GM12878 (cell line): ENCODE measurements around the gene ZNF619.

Experiments used
- EZH2 ChIP-seq: IDR thresholded peaks from 2 replicates; pipeline ENCODE4 v1.6.1; 2012; ENCODE audit warnings: low read depth, mild to moderate bottlenecking, control low read depth, inconsistent platforms, low read length, borderline replicate concordance; ENCODE audit not compliant: control insufficient read depth
- HCFC1 ChIP-seq: fragments of 150-350 bp; IDR thresholded peaks from 2 replicates; pipeline ENCODE4 v1.6.1; 2014; ENCODE audit warnings: low read length
- NRF1 ChIP-seq: conservative IDR thresholded peaks from 2 replicates; pipeline ENCODE4 v1.6.1; 2011; ENCODE audit warnings: mild to moderate bottlenecking, low read depth, low read length, improper control_type of control experiment
- POLR2A ChIP-seq: IDR thresholded peaks from 2 replicates; pipeline ENCODE4 v1.6.1; 2011; ENCODE audit warnings: low read depth, mild to moderate bottlenecking, low read length
- POLR2AphosphoS5 ChIP-seq: IDR thresholded peaks from 2 replicates; pipeline ENCODE4 v1.6.1; 2011; ENCODE audit warnings: mild to moderate bottlenecking, low read length, inconsistent platforms
- RAD51 ChIP-seq: fragments of 450-650 bp; IDR thresholded peaks from 2 replicates; pipeline ENCODE4 v1.6.1; 2016; ENCODE audit warnings: moderate library complexity, mild to moderate bottlenecking, inconsistent platforms
- YY1 ChIP-seq: IDR thresholded peaks from 2 replicates; pipeline ENCODE4 v1.6.1; 2011; ENCODE audit warnings: low read depth, mild to moderate bottlenecking, low read length
- ZSCAN29 ChIP-seq: fragments of 450-650 bp; IDR thresholded peaks from 2 replicates; pipeline ENCODE4 v1.6.1; 2017; ENCODE audit warnings: mild to moderate bottlenecking, moderate library complexity
- TF ChIP-seq, protein P1 (sequence below), 3 experiments: IDR thresholded peaks in 2 of 3; conservative IDR thresholded peaks in 1 of 3; 2 replicates each; pipeline ENCODE4 v1.5.1; 2011; ENCODE audit warnings: low read depth in 3 of 3, low read length in 3 of 3, mild to moderate bottlenecking in 3 of 3, control low read depth in 2 of 3, moderate library complexity in 2 of 3, inconsistent platforms in 1 of 3, mixed read lengths in 1 of 3; ENCODE audit not compliant: control insufficient read depth in 2 of 3, insufficient read depth in 1 of 3; ENCODE audit errors: extremely low read depth in 1 of 3
- TF ChIP-seq, protein P2 (sequence below): fragments of 450-650 bp; formaldehyde crosslinking; IDR thresholded peaks from 2 replicates; pipeline ENCODE4 v1.5.0; 2022; ENCODE audit warnings: mild to moderate bottlenecking, missing genetic modification characterization
- TF ChIP-seq, protein P3 (sequence below): IDR thresholded peaks from 2 replicates; pipeline ENCODE4 v1.6.1; 2012; ENCODE audit warnings: low read depth, low read length, improper control_type of control experiment
- TF ChIP-seq, protein P4 (sequence below): IDR thresholded peaks from 2 replicates; pipeline ENCODE4 v1.6.1; 2012; ENCODE audit warnings: mild to moderate bottlenecking, low read depth, low read length

DNA sequence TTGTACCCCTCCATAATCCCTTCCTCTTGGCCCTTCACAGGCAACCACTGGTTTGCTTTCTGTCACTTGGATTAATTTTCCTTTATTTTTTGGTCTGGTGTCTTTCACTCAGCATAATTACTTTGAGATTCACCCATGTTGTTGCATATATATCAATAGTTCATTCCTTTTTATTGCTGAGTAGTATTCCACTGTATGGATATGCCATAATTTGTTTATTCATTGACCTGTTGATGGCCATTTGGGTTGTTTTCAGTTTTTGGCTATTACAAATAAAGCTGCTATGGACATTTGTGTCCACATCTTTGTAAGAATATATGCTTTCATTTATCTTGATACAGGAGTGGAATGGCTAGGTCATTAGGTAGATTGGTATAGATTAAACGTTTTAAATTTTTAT is 41.9 kb downstream of the ZNF619 start:
- TF ChIP-seq, protein P1, sequence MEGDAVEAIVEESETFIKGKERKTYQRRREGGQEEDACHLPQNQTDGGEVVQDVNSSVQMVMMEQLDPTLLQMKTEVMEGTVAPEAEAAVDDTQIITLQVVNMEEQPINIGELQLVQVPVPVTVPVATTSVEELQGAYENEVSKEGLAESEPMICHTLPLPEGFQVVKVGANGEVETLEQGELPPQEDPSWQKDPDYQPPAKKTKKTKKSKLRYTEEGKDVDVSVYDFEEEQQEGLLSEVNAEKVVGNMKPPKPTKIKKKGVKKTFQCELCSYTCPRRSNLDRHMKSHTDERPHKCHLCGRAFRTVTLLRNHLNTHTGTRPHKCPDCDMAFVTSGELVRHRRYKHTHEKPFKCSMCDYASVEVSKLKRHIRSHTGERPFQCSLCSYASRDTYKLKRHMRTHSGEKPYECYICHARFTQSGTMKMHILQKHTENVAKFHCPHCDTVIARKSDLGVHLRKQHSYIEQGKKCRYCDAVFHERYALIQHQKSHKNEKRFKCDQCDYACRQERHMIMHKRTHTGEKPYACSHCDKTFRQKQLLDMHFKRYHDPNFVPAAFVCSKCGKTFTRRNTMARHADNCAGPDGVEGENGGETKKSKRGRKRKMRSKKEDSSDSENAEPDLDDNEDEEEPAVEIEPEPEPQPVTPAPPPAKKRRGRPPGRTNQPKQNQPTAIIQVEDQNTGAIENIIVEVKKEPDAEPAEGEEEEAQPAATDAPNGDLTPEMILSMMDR (IDR thresholded peaks at IDR 0.05 in 2 of 3, conservative IDR thresholded peaks at IDR 0.05 in 1 of 3; ENCODE audit: control insufficient read depth in 2 of 3, extremely low read depth in 1 of 3, insufficient read depth in 1 of 3, low read depth in 3 of 3, low read length in 3 of 3): no peak
- TF ChIP-seq YY1 (no peak), POLR2AphosphoS5 (no peak), ZSCAN29 (no peak), HCFC1 (no peak), EZH2 (no peak), POLR2A (no peak), RAD51 (no peak), NRF1 (no peak)
- TF ChIP-seq, protein P2, sequence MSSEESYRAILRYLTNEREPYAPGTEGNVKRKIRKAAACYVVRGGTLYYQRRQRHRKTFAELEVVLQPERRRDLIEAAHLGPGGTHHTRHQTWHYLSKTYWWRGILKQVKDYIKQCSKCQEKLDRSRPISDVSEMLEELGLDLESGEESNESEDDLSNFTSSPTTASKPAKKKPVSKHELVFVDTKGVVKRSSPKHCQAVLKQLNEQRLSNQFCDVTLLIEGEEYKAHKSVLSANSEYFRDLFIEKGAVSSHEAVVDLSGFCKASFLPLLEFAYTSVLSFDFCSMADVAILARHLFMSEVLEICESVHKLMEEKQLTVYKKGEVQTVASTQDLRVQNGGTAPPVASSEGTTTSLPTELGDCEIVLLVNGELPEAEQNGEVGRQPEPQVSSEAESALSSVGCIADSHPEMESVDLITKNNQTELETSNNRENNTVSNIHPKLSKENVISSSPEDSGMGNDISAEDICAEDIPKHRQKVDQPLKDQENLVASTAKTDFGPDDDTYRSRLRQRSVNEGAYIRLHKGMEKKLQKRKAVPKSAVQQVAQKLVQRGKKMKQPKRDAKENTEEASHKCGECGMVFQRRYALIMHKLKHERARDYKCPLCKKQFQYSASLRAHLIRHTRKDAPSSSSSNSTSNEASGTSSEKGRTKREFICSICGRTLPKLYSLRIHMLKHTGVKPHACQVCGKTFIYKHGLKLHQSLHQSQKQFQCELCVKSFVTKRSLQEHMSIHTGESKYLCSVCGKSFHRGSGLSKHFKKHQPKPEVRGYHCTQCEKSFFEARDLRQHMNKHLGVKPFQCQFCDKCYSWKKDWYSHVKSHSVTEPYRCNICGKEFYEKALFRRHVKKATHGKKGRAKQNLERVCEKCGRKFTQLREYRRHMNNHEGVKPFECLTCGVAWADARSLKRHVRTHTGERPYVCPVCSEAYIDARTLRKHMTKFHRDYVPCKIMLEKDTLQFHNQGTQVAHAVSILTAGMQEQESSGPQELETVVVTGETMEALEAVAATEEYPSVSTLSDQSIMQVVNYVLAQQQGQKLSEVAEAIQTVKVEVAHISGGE (CRISPR knock-in tag): no peak
- TF ChIP-seq, protein P3, sequence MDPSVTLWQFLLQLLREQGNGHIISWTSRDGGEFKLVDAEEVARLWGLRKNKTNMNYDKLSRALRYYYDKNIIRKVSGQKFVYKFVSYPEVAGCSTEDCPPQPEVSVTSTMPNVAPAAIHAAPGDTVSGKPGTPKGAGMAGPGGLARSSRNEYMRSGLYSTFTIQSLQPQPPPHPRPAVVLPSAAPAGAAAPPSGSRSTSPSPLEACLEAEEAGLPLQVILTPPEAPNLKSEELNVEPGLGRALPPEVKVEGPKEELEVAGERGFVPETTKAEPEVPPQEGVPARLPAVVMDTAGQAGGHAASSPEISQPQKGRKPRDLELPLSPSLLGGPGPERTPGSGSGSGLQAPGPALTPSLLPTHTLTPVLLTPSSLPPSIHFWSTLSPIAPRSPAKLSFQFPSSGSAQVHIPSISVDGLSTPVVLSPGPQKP: no peak
- TF ChIP-seq, protein P4, sequence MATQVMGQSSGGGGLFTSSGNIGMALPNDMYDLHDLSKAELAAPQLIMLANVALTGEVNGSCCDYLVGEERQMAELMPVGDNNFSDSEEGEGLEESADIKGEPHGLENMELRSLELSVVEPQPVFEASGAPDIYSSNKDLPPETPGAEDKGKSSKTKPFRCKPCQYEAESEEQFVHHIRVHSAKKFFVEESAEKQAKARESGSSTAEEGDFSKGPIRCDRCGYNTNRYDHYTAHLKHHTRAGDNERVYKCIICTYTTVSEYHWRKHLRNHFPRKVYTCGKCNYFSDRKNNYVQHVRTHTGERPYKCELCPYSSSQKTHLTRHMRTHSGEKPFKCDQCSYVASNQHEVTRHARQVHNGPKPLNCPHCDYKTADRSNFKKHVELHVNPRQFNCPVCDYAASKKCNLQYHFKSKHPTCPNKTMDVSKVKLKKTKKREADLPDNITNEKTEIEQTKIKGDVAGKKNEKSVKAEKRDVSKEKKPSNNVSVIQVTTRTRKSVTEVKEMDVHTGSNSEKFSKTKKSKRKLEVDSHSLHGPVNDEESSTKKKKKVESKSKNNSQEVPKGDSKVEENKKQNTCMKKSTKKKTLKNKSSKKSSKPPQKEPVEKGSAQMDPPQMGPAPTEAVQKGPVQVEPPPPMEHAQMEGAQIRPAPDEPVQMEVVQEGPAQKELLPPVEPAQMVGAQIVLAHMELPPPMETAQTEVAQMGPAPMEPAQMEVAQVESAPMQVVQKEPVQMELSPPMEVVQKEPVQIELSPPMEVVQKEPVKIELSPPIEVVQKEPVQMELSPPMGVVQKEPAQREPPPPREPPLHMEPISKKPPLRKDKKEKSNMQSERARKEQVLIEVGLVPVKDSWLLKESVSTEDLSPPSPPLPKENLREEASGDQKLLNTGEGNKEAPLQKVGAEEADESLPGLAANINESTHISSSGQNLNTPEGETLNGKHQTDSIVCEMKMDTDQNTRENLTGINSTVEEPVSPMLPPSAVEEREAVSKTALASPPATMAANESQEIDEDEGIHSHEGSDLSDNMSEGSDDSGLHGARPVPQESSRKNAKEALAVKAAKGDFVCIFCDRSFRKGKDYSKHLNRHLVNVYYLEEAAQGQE: no peak
